ENCODE results near the gene PSME1. TPM values are rescaled to one million over a fixed set of nuclear protein-coding genes. Genes with fewer than 3 reads are reported as not detected.

The PSME1 gene
- polyA plus RNA-seq, 1 experiment: 80.0 TPM

DNA sequence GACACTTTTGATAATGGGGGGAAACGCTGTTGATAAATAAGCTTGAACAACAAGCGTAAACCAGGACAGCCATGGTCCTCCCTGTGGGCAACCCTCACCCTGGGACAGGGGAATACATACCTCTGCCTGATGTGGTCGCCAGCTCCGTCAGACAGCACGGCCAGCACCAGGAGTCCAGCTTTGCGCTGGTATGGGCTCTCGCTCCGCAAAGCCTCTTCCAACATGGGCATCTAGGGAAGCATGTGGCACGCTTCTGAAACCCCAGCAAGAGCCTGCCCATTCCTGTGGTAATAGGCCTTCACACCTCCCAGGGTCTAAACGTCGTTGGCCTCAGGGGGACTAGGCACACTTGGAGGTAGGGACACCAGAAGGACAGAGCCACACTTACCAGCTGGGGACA, 49.7 kb downstream of the PSME1 start:
- ChIA-PET CTCF (interaction anchor here (0.9 to 2.6 kb wide), 2 partner anchors 25 to 111 kb away, joined by 5 to 10 read pairs; partner anchors contain the start of gene IRF9), POLR2A (interaction anchor here (0.6 to 1.0 kb wide), 2 partner anchors 10 kb away, joined by 3 read pairs; partner anchors contain the start of gene TM9SF1)
- Histone ChIP-seq H3K9me3 (ENCODE audit: control insufficient read depth, insufficient read depth, low read length) (no peaks in the 10 kb centered on the region; the same call in 1 of the 2 replicates), H3K27me3 (ENCODE audit: control insufficient read depth, insufficient read depth, low read length) (no peaks in the 10 kb centered on the region), H3K27ac (ENCODE audit: low read depth, low read length) (no peak overlapping the region), H3K4me3 (ENCODE audit: low read depth, low read length) (no peak overlapping the region)
- no peak for DNase-seq (ENCODE audit: low read depth, low spot score)
- TF ChIP-seq, protein P1, sequence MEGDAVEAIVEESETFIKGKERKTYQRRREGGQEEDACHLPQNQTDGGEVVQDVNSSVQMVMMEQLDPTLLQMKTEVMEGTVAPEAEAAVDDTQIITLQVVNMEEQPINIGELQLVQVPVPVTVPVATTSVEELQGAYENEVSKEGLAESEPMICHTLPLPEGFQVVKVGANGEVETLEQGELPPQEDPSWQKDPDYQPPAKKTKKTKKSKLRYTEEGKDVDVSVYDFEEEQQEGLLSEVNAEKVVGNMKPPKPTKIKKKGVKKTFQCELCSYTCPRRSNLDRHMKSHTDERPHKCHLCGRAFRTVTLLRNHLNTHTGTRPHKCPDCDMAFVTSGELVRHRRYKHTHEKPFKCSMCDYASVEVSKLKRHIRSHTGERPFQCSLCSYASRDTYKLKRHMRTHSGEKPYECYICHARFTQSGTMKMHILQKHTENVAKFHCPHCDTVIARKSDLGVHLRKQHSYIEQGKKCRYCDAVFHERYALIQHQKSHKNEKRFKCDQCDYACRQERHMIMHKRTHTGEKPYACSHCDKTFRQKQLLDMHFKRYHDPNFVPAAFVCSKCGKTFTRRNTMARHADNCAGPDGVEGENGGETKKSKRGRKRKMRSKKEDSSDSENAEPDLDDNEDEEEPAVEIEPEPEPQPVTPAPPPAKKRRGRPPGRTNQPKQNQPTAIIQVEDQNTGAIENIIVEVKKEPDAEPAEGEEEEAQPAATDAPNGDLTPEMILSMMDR (IDR thresholded peaks at IDR 0.05; ENCODE audit: low read depth, low read length): no peak

DNA sequence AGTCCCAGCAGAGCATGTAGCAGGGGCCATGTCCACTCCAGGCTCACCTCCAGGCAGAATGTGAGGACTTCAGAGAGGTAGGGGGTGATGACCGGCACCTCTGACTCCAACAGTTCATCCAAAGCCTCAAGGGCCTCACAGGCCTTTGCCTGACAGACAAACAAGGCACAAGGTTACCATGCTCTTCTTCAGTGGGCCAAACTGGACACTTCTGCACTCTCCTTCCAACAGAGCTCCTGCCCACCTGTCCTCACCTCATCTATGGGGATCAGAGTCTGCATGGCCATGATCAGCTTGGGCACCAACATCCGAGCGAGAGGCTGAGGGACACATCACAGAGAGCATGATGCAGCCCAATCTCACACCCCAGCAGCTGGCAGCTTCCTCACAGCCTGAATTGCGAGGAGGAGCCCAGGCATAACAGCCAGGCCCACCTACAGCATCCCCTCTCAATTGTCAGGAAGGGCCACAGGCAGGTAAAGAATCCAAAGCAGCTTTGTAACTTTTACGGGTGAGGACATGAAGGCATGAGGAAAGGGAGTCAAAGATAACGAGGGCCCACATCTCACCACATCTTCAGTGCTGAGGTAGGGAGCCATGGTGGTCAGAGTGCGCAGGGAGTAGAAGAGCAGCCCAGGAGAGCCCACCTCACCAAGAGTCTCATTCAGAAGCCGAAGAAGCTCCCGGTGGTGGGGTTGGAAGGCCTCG, 51.0 kb downstream of the PSME1 start:
- TF ChIP-seq, protein P1 (IDR thresholded peaks at IDR 0.05; ENCODE audit: low read depth, low read length): no peak
- POLR2A ChIA-PET: interaction anchor here (1.2 kb wide), 1 partner anchor 9 kb away, joined by 4 read pairs; the partner anchor contains the start of gene TM9SF1
- no peak overlapping the region for H3K27ac ChIP-seq (ENCODE audit: low read depth, low read length)
- no peak overlapping the region for H3K4me3 ChIP-seq (ENCODE audit: low read depth, low read length)
- no peak for DNase-seq (ENCODE audit: low read depth, low spot score)
- CTCF ChIA-PET: interaction anchor here (1.5 to 2.7 kb wide), 2 partner anchors 26 to 110 kb away, joined by 5 to 10 read pairs; partner anchors contain the start of gene IRF9
- H3K27me3 ChIP-seq (ENCODE audit: control insufficient read depth, insufficient read depth, low read length): no peaks in the 10 kb centered on the region
- no peaks in the 10 kb centered on the region; the same call in 1 of the 2 replicates for H3K9me3 ChIP-seq (ENCODE audit: control insufficient read depth, insufficient read depth, low read length)

DNA sequence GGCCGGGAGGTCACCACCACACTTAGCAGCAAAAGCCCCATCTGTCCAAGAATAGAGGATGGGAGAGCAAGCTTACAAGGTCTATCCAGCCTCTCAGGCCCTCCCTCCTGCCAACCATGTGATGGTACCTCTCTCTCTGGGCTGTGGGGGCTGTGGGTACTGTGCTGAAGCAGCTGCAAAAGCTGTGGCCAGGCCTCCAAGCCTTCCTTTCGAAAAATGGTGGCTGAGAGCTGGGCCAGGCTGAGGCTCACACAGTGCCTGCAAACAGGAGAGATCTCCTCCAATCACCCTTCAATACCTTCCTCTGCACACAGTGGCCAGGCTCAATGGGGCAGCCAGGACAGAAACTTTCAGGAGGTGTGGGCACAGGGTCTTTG, 51.5 kb downstream of the PSME1 start:
- Histone ChIP-seq H3K27me3 (ENCODE audit: control insufficient read depth, insufficient read depth, low read length) (no peaks in the 10 kb centered on the region), H3K27ac (ENCODE audit: low read depth, low read length) (no peak overlapping the region), H3K4me3 (ENCODE audit: low read depth, low read length) (peak overlapping the region; percentile 85), H3K9me3 (ENCODE audit: control insufficient read depth, insufficient read depth, low read length) (no peaks in the 10 kb centered on the region; the same call in 1 of the 2 replicates)
- TF ChIP-seq, protein P1 (IDR thresholded peaks at IDR 0.05; ENCODE audit: low read depth, low read length): no peak
- CTCF ChIA-PET: interaction anchor here (1.5 to 2.7 kb wide), 2 partner anchors 27 to 109 kb away, joined by 5 to 10 read pairs; partner anchors contain the start of gene IRF9
- POLR2A ChIA-PET: interaction anchor here (1.2 kb wide), 1 partner anchor 8 kb away, joined by 4 read pairs; the partner anchor contains the start of gene TM9SF1
- no peak for DNase-seq (ENCODE audit: low read depth, low spot score)

Small RNA genes lying within 50 kb of the gene (small RNA-seq; reads per million reads assigned to genes)
- gene IPO4 (ENCODE audit: insufficient read length, low read depth) (not detected), gene IRF9 (ENCODE audit: insufficient read length, low read depth) (not detected), gene RNA5SP383 (ENCODE audit: insufficient read length, low read depth) (not detected)

Other genes with a start within 250 kb of the PSME1 start
- 23.0 and 24.6 TPM in 2 replicates for gene DHRS4, start 182.4 kb upstream of the PSME1 start, polyA plus RNA-seq (2011; rRNA removed)
- 14.8 and 17.5 TPM in 2 replicates for gene DHRS4L2, start 147.3 kb upstream of the PSME1 start, polyA plus RNA-seq (2011; rRNA removed)
- gene CARMIL3, start 84.2 kb upstream of the PSME1 start, polyA plus RNA-seq (2011; rRNA removed): 0.02 TPM in 1 of 2 replicates, not detected in the other
- gene CPNE6, start 64.6 kb upstream of the PSME1 start, polyA plus RNA-seq (2011; rRNA removed): not detected in 2 replicates
- 47.0 and 59.9 TPM in 2 replicates for gene PCK2, start 41.9 kb upstream of the PSME1 start, polyA plus RNA-seq (2011; rRNA removed)
- gene DCAF11, start 21.4 kb upstream of the PSME1 start, polyA plus RNA-seq (2011; rRNA removed): 29.7 and 32.5 TPM in 2 replicates
- gene NRL, start 21.2 kb upstream of the PSME1 start, polyA plus RNA-seq (2011; rRNA removed): 0.41 and 0.46 TPM in 2 replicates
- gene FITM1, start 5.5 kb upstream of the PSME1 start, polyA plus RNA-seq (2011; rRNA removed): 0.07 TPM in 1 of 2 replicates, not detected in the other
- gene EMC9, start 5.4 kb downstream of the PSME1 start, polyA plus RNA-seq (2011; rRNA removed): 4.4 and 6.3 TPM in 2 replicates
- gene PSME2, start 10.4 kb downstream of the PSME1 start, polyA plus RNA-seq (2011; rRNA removed): 191 and 208 TPM in 2 replicates
- 7.4 and 14.4 TPM in 2 replicates for gene RNF31, start 11.3 kb downstream of the PSME1 start, polyA plus RNA-seq (2011; rRNA removed)
- 48.4 and 55.1 TPM in 2 replicates for gene IRF9, start 25.1 kb downstream of the PSME1 start, polyA plus RNA-seq (2011; rRNA removed)
- gene REC8, start 35.9 kb downstream of the PSME1 start, polyA plus RNA-seq (2011; rRNA removed): 1.5 and 2.5 TPM in 2 replicates
- gene IPO4, start 52.6 kb downstream of the PSME1 start, polyA plus RNA-seq (2011; rRNA removed): 15.2 and 20.9 TPM in 2 replicates
- gene TM9SF1, start 59.2 kb downstream of the PSME1 start, polyA plus RNA-seq (2011; rRNA removed): 41.7 and 44.9 TPM in 2 replicates
- not detected in 2 replicates for gene TSSK4, start 69.5 kb downstream of the PSME1 start, polyA plus RNA-seq (2011; rRNA removed)
- 48.0 and 55.7 TPM in 2 replicates for gene CHMP4A, start 77.3 kb downstream of the PSME1 start, polyA plus RNA-seq (2011; rRNA removed)
- gene MDP1, start 79.9 kb downstream of the PSME1 start, polyA plus RNA-seq (2011; rRNA removed): 14.9 and 16.1 TPM in 2 replicates
- 335 and 363 TPM in 2 replicates for gene NEDD8, start 96.2 kb downstream of the PSME1 start, polyA plus RNA-seq (2011; rRNA removed)
- 89.2 and 95.6 TPM in 2 replicates for gene GMPR2, start 96.7 kb downstream of the PSME1 start, polyA plus RNA-seq (2011; rRNA removed)
- 38.2 and 38.4 TPM in 2 replicates for gene TINF2, start 106.4 kb downstream of the PSME1 start, polyA plus RNA-seq (2011; rRNA removed)
- 0.97 and 1.4 TPM in 2 replicates for gene TGM1, start 127.0 kb downstream of the PSME1 start, polyA plus RNA-seq (2011; rRNA removed)
- gene RABGGTA, start 135.4 kb downstream of the PSME1 start, polyA plus RNA-seq (2011; rRNA removed): 17.9 and 24.7 TPM in 2 replicates
- 33.8 and 36.6 TPM in 2 replicates for gene DHRS1, start 163.6 kb downstream of the PSME1 start, polyA plus RNA-seq (2011; rRNA removed)
- gene NOP9, start 163.7 kb downstream of the PSME1 start, polyA plus RNA-seq (2011; rRNA removed): 12.0 and 13.7 TPM in 2 replicates
- 0.31 and 0.48 TPM in 2 replicates for gene CIDEB, start 171.8 kb downstream of the PSME1 start, polyA plus RNA-seq (2011; rRNA removed)
- gene LTB4R2, start 173.9 kb downstream of the PSME1 start, polyA plus RNA-seq (2011; rRNA removed): 0.91 and 0.93 TPM in 2 replicates
- 0.98 and 1.2 TPM in 2 replicates for gene LTB4R, start 175.3 kb downstream of the PSME1 start, polyA plus RNA-seq (2011; rRNA removed)
- 0.04 TPM in 1 of 2 replicates, not detected in the other for gene ADCY4, start 198.9 kb downstream of the PSME1 start, polyA plus RNA-seq (2011; rRNA removed)
- 0.09 TPM in 1 of 2 replicates, not detected in the other for gene RIPK3, start 203.8 kb downstream of the PSME1 start, polyA plus RNA-seq (2011; rRNA removed)
- gene NFATC4, start 232.0 kb downstream of the PSME1 start, polyA plus RNA-seq (2011; rRNA removed): 35.7 and 42.0 TPM in 2 replicates